Measurements from ENCODE around the gene DIP2B. TPM values are rescaled to one million over a fixed set of nuclear protein-coding genes. Genes with fewer than 3 reads are reported as not detected.

DIP2B gene
- total RNA-seq, 1 donor from 2014 or later: 39.3 TPM

GRCh38 chr12:50574601-50575348 is 70.0 kb downstream of the DIP2B start:
- no peaks in the 10 kb centered on the region for H3K36me3 ChIP-seq (ENCODE audit: control insufficient read depth, insufficient read depth, low read length)
- DNase-seq (ENCODE audit: low read depth): no peak
- H3K4me3 ChIP-seq (ENCODE audit: low read depth, low read length): no peak overlapping the region
- no peaks in the 10 kb centered on the region for H3K27me3 ChIP-seq (ENCODE audit: control insufficient read depth, insufficient read depth, low read length)
- TF ChIP-seq CTCF (IDR thresholded peaks at IDR 0.05; ENCODE audit: insufficient read depth, low read length, poor library complexity, severe bottlenecking): no peak

DNA sequence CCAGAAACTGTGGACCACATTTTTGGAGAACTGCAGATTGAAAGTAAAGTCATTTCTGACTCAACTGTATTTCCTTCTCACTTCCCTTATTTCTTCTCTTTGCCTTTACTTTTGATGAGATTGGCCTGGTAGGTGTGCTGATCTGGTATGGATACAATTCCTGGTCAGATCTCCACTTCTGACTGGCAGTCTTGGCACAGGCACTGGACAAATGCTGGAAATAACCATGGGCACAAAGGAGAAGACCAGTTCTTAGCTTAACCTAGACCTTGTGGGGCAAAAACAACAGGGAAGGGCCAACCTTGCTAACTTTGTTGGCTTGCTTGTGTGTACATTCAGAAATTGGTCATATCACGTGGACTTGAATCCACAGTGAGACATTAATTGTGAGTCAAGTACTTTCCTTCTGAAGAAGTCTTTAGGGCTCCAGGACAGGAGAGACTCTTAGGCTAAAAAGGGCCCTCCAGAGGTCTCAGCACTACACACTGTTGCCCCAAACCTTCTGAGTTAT is 75.0 kb downstream of the DIP2B start:
- DNase-seq (ENCODE audit: low read depth): no peak
- Histone ChIP-seq H3K36me3 (ENCODE audit: control insufficient read depth, insufficient read depth, low read length) (no peaks in the 10 kb centered on the region), H3K27me3 (ENCODE audit: control insufficient read depth, insufficient read depth, low read length) (no peaks in the 10 kb centered on the region), H3K4me3 (ENCODE audit: low read depth, low read length) (no peak overlapping the region)
- no peak for TF ChIP-seq CTCF (IDR thresholded peaks at IDR 0.05; ENCODE audit: insufficient read depth, low read length, poor library complexity, severe bottlenecking)

- Histone ChIP-seq H3K36me3 (ENCODE audit: control insufficient read depth, insufficient read depth, low read length) (no peaks in the 10 kb centered on the region), H3K4me3 (ENCODE audit: low read depth, low read length) (no peak overlapping the region), H3K27me3 (ENCODE audit: control insufficient read depth, insufficient read depth, low read length) (no peaks in the 10 kb centered on the region)
- no peak for TF ChIP-seq CTCF (IDR thresholded peaks at IDR 0.05; ENCODE audit: insufficient read depth, low read length, poor library complexity, severe bottlenecking)
- no peak for DNase-seq (ENCODE audit: low read depth)
Measured at GRCh38 chr12:50580436-50580835, 75.7 kb downstream of the DIP2B start.

DNA sequence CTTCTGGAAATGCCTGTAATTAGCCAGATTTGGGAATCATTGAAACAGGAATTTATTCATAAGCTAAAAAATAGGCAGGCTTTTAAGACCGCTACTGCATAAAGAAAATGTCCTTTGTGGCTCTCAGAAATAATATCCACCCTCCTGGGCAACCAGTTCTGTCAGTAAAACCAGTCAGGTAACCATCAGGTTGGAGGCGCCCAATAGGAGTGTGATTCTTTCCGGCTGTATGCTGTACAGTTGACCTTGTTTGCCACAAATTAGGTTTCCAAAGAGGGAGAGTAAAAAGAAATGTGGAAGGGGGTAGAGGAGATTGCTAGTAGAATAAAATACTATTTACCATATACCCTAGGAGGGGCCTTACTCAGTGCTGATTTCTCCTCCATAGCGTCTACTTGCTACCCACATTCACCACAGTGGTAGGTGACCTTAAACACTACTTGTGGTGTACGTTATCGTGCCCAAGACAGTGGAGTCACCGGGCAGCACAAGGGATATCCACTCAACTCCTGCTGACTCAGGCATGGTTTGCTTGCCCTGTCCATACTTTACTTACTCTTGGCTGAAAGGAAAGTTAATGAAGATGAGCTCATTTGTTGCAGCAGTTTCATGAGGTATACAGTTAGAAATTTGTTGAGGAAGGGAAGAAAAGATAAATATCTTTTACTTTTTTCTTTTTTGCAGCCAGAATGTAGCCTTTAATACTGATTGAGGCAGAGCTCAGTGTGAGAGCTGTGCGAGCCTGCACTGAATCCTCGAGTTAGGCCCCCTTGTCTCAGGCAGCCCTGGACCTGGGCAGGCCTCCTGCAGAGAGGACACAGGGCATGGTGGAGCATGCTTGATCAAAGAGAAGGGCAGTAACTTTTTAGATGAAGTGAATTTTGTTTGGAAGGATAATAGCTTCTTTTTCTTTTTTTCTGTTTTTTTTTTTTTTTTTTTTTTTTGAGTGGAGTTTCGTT is 76.7 kb downstream of the DIP2B start:
- no peak for TF ChIP-seq CTCF (IDR thresholded peaks at IDR 0.05; ENCODE audit: insufficient read depth, low read length, poor library complexity, severe bottlenecking)
- no peak for DNase-seq (ENCODE audit: low read depth)
- Histone ChIP-seq H3K27me3 (ENCODE audit: control insufficient read depth, insufficient read depth, low read length) (no peaks in the 10 kb centered on the region), H3K4me3 (ENCODE audit: low read depth, low read length) (no peak overlapping the region), H3K36me3 (ENCODE audit: control insufficient read depth, insufficient read depth, low read length) (no peaks in the 10 kb centered on the region)

DNA sequence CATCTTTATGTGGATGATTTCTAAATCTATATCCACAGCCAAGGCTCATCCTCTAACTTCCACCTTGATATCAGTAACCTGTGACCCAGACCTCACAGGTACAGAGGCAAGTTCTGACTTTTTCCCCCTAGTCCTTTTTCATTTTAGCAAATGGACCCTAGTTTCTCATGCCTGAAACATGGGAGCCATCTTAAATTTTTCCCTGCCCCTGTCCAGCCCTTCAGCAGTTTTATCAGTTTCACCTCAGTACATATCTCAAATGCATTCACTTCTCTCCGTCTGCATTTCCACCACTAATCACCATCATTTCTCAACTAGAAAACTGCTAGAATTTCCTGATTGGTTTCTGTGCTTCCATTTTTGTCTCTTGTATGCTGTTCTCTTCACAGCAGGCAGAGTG is 79.3 kb downstream of the DIP2B start:
- no peak for TF ChIP-seq CTCF (IDR thresholded peaks at IDR 0.05; ENCODE audit: insufficient read depth, low read length, poor library complexity, severe bottlenecking)
- Histone ChIP-seq H3K4me3 (ENCODE audit: low read depth, low read length) (no peak overlapping the region), H3K36me3 (ENCODE audit: control insufficient read depth, insufficient read depth, low read length) (no peaks in the 10 kb centered on the region), H3K27me3 (ENCODE audit: control insufficient read depth, insufficient read depth, low read length) (no peaks in the 10 kb centered on the region)
- DNase-seq (ENCODE audit: low read depth): no peak

All from kidney epithelial cell (primary cell).